GM18498 (cell line): ENCODE measurements around the gene SURF4.

ENCODE experiments used
- ATAC-seq: cut with Tn5 transposase; IDR thresholded peaks from one replicate; pipeline ENCODE4 v1.9.1; 2021; ENCODE audit warnings: mild to moderate bottlenecking, moderate library complexity; ENCODE audit not compliant: unreplicated experiment

Gene SURF4

DNA sequence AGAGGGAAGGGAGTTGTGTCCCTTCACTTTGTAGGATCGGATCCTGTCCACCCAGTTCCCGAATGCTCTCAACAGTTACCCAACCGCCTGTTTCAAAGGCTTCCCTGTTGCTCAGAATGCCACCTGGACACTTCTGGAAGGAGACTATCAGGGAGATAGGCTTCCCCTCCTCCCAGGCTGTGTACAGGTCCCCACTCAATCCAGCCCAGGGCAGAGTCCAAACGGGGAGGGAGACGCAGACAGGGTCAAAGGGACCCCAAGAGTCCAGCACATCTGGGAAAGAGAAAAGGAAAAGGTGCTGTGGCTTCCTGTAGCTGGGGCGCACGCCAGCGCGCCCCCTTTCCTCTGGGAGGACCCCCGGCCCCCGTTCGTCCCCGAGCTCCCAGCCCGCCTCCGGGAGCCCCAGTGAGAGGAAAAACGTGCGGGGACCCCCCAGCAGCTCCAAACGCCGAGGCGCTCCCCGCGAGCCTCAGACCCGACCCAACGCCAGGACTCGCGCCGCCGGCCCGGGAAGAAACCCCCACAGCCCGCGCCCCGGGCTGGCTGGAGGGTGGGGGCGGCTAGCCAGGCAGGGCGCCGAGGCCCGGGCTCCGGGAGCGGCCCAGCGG is 640 bp downstream of the SURF4 start:
- peak; percentile 26 for ATAC-seq

DNA sequence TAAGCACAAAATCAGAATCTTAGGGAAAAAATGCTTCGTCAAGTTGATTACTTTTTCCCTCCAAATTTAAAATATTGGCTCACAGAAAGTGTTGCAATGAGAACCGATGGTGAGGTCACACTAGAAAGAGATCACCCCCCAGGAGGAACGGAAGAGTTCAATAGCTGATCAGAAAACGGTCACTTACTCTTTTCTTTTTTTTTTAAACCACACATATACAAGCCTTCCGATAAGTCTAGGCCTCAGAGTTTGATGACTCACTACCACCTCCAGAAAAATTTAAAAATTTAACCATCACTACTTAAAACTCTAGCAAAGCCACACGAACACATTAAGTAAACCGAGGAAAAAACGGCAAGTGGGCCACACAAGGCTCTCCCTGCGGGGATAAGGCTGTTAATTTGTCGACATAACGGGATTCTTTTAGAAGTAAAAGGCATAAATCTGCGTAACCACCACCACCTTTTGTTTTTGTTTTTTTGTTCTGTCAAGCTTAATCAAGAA is 1.2 kb downstream of the SURF4 start:
- no peak for ATAC-seq

DNA sequence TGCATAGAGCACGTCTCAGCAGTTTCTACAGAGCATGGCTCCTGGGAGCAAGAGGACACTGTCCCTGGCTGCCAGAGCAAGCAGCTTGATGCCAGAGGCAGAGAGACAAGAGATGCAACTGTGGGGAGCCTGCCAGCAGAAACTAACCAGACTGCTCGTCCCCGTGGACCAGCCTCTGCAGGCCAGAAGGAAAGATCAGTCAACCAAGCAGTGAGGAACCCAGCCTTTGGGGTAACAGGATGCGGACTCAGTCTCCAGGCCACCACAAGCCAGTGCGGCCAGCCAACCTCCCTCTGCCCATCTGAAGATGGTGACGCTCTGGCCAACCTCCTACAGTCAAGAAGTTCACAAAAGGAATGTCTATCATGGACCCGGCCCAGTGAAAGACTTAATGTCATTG is 3.7 kb downstream of the SURF4 start:
- no peak for ATAC-seq

DNA sequence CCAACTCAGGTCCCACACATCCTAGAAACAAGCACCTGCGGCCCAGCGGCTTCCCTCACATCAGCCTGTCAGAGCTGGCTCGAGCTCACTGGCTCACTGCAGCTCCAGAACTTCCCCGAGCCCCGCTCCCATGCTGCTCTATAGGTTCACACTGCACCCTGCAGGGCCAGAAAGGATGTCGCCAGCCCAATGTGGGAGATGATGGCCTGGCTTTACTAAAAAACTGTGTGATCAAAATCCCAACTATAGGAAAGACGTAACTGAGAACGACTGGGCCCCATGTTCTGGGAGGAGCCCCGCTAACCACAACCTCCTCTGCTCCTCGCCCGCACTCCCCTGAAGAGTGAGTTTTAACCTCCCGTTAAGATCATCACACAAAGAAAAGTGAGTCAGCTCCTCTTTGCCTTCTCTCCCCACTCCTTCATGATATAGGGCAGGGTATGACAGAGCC is 4.6 kb downstream of the SURF4 start:
- ATAC-seq, result no peak

DNA sequence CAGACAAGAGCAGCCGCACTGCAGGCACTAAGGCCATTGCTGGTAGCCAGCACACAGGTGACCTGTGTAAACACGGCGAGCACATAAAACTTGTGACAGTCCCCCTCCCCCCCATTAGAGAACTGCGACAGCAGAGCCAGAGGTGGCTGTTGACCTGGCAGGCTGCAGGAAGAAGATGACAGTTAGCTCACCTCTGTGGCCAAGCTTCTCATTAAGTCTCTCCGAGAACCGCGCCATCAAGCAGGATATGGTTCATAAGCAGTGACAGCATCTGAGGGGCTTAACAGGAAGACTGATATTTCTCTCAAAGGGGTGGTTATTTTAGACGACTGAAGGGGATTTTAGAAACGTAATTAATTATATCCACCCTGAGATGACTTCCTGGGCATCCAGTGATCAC is 5.2 kb downstream of the SURF4 start:
- no peak for ATAC-seq

DNA sequence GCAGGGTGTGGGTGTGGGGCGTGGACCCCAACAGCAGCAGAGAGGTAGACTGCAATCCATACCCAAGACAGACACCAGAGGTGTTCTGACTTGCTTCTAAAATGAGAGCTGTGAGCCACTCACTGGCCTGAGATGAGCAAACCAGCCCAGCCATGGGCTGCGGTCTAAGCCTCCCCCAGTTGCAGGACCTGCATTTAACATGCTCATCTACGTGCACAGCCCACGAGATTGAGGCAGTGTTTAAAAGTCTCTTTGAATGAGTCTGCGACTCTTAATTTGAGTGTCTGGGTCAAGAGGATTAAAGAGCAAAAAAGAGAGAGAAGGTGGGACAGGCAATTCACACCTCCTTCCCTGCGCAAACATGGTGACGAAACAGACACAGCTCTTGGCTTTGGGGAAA is 5.9 kb downstream of the SURF4 start:
- no peak for ATAC-seq

DNA sequence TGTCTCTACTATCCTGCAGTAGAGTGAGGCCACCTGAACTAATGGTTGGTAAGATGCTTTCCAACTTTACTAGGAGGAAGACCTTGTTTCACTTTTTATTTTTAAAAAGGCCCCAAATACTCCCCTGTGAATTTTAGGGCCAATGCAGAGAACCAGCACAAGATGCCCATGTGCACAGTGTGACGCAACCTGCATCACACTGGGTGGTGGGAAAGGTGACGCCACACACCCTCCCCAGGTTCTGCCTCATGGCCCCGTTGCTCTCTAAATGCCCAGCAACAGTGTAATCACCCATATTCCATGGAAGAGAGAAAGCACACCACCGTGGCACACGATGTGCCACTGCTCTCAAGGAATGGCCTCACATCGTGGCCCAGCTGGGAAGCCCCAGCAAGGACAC is 6.4 kb downstream of the SURF4 start:
- no peak for ATAC-seq

DNA sequence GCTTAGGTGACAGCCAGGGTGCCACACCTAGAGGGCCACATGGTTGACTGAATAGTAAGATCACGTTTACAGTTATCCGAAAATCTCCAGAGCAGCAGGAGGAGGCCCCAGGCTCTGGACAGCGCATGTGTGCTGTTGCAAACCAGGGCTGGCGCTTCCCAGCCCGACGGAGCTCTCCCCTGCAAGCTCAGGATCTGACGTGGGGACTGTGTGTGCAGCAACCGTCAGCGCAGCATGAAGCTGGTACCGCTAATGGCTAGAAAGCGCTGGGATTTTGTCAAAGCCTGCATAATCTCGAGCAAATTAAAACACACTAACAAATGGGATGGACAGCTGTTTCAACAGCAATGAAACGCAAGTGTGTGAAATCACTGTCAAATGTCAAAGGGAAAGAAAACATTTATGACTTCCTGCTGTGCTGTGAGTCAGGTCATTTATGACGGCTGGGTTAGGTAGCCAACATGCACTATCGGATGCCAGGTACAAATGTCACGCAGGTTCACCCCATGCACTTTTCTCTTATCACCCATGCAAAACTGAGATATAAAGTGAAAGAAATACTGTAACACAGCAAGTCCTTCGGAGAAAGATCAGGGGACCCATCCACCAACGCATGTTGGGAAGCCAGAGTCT is 7.5 kb downstream of the SURF4 start:
- ATAC-seq, result no peak

DNA sequence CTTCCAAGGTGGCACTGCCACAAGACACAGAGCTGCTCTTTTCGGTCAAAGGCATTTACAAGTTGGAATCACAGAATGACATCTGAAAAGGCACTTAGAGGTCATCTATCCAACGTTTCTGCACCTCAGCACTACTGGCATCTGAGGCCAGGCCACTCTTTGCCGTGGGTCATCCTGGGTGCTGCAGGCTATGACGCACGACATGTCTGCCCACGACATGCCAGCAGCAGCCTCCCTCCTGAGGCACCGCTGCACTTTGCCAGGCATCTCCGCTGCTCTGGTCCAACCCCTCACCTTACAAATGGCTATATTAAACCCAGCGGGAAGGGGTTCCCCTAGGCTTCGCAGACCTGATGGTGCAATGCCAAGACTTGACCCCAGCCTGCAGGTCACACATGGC is 8.1 kb downstream of the SURF4 start:
- no peak for ATAC-seq

DNA sequence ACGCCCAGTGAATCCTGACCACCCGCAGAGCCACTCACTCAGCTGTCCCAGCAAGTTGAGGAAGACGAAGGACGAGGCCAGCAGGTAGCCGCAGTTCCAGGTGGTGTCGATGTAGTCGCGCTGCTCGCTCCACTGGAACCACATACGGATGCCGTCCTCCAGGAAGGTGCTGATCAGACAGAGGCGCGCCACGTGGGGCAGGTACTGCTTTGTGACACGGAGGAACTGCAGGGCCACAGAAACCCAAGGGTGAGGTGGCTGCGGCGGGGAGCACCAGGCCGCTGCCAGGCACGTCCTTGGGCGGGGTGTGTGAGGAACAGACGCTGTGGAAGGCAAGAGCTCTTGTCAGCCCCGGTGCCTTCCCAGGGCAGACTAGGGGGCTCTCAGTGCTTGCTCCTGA is 8.6 kb downstream of the SURF4 start:
- ATAC-seq, result no peak

DNA sequence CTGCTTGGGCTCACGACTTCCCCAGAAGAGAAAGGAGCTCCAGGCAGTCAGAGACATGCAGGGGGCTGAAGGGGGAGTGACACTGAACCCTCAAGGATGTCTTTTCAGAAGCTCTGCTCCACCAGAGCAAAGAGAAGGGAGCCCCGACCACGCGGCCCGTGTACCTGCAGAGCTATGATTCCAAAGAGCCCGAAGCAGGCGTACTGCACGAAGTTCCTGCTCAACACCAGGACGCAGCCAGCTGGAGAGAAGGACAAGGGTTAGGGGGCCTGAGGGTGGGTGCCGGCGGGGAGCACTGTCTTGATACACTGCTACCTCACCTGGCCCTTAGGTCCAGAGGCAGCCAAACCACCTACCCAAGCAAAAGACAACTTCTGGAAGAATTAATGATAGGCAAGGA is 9.4 kb downstream of the SURF4 start:
- ATAC-seq, result no peak

DNA sequence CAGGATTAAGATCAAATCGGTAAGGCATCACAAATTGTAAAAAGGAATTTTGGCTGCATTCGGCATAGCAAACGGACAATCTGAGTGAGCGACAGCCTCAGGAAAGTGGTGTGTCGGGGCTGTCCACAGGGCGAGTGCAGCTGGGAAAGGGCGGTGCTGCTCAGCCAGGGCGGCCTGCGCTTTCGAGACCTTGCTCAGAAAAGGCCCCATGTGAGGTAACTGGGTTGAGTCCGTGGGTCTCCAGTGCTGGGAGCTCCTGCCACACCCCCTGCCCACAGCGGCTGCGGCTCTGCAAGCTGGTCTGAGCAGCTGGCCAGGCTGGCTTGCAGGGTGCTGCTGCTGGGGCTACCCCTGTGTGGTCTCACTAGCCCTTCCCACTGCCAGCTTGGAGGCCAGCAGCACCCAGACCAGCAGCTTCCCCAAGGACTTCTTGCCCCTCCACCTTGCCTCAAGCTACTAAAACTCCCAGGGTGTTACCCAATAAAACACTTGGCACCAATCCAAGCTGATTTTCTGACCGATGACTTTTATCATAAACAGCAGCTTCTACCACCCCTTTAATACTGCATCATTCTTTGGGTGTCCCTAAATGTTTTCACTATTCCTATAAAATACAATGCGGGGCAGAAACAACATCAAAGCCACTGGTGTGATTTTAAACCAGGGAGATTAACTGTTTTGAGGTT is 13.4 kb downstream of the SURF4 start:
- no peak for ATAC-seq

DNA sequence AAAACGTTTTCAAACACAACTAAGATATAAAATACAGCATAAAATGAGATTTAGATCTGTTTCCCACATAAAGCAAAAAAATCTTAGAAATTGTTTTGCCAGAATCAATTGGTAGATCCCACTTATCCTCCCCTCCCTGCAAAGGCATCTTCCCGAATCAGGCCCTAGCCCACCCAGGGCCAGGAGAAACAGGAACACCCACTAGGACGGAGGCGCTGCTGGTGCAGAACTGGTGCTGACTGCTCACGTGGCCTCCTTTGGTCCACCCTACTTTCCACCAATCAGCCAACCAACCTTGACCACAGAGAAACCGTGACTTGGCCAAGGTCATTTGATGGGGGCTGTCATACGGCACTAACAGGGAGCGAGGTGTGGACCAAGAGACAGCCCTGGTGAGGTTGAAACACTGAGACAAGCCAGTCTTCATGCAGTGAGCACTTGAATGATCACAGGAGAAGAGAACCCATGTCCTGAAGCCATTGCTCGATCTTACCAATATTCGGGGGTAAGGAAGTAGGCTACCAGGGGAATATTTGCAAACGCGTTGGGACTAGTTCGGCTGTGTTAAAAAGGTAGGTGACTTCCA is 14.3 kb downstream of the SURF4 start:
- ATAC-seq, result no peak

DNA sequence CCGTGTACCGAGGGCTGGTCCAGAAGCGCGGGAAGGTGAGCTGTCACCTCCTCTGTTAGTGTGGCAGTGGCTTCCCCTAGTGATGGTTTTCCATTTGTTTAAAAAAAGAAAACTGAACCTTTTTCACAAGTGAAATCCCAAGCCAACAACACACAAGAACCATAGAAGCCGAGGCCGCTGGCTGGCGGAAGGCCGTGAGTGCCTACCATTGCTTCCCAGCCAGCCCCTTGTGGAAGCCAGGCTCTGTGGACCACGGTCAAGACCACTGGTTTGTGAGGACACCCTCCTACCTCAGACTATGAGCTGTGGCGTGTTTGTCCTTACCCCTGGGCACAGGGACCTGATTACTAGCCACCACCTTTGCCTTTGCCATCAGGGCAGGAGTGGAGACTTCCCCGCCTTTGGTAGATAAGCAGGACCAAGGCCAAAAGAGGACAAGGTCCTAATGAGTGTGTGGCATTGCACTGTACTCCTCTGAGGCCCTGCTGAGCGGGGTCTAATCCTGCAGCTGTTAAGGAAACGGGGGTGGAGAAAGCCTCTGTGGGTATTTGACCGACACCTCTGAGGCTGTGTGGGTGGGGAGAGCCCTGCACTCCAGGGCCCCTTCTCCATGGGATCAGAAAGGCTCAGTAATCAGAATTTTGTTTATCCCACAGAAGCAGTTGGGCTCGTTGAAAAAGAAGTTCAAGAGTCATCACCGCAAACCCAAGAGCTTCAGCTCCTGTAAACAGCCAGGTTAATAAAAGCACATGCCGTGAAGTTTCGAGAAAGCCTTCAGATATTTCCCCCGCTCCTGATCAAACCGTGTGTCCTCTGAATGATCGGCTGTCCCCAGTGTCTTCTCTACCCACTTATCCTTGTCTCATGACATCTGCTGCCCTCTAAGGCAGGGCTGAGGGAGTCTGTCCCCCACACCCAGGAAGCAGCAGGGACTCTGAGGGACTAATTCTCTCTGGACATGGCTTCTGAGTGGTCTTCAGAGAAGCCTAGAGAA is 15.2 kb downstream of the SURF4 start:
- no peak for ATAC-seq

DNA sequence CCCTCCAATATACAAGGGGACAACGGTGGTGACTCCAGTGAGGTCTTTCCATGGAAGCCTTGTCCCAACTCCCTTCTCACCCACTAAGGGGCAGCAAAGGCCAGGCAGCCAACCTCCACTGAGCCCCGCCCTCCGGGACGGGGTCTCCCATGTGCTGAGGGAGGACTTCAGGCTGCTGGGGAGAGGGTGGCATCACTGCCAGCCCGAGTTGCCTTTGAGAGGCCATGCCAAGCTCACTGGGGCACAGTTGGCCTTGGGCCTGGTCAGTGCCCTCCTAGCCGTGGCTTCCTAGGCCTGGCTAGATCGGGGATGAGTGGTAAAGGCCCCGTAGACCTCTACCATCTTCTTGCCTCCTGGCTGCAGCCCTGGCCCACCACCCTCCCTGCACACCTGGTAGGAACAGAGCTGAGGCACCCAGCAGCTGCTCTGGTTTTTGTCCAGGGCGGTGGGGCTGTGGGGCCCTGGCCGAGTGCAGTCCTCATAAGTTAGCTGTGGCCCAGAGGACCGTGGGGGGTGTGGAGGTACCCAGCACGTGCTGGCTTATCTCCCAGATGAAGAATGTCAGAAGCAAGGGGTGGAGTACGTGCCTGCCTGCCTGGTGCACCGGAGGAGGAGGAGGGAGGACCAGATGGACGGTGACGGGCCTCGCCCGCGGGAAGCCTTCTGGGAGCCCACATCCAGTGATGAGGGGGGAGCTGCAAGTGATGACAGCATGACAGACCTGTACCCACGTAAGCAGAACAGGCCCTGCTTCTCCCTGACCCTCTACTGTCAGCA is 16.3 kb downstream of the SURF4 start:
- ATAC-seq, result no peak

DNA sequence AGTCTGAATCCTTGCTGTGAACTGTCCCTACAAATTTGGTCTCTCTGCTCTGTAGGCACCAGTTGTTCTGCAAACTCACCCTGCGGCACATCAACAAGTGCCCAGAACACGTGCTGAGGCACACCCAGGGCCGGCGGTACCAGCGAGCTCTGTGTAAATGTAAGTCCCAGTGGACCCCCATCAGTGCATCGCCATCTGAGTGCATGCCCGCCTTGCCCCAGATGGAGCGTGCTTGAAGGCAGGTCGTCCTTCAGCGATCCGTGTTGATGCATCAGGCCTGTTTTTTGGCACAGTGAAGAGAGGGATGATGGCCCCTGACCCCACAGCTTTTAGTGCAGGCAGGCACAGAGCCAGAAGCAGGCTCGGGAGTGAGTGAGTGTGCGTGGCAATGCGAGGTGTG is 18.2 kb downstream of the SURF4 start:
- no peak for ATAC-seq

DNA sequence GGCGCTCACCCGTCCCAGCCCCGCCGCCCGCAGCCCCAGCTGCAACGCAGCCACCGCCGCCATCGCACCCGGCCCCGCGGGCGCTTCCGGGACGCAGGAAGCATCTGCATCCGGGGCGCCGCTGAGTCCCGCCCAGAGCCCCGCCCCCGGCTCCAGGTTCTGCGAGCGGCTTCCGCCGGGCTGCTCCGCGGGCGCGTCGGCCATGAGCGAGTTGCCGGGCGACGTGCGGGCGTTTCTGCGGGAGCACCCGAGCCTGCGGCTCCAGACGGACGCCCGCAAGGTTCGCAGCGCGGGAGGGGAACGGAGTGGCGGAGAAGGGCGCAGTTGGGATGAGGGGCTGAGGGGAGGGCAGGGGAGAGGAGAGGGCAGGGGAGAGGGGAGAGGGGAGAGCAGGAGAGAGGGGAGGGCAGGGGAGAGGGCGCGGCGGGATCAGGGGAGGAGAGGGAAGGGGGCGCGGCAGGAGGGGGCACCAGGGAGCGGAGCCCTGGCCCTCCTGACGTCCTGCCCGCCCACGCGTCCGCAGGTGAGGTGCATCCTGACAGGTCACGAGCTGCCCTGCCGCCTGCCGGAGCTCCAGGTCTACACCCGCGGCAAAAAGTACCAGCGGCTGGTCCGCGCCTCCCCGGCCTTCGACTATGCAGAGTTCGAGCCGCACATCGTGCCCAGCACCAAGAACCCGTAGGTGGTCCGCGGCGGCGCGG is 19.3 kb downstream of the SURF4 start, which contains the start of the genes SURF1 and SURF2:
Gene SURF1, minus strand, starts transcription at position 97 of the 701 bp plus-strand sequence. Its CDS starts 34 bp downstream, at position 63.
Gene SURF2, plus strand, starts transcription at position 160 of the 701 bp plus-strand sequence. Its CDS starts 43 bp downstream, at position 203.
- ATAC-seq, result peak; percentile 71

DNA sequence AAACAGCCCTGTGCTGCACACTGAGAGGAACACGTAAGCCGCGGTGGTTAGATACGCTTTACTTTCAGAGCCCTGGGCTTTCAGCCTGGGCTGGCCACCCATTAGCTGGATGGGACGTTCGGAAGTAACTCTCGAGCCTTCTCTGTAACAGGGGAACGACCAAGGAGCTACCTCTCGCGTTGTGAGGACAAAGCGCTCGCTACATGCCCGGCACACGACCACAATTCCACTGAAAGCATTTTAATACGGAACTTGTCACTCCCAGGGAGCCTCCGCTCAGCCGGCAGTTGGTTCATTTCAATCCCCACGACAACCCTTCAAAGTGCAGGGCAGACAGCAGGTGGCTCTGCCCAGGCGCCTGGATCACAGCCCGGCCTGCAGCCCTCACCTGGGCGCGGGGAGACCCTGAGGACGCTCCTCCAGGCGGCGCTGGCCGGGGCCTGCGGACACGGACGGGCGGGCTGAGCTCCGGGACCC is 19.9 kb downstream of the SURF4 start:
- ATAC-seq, result peak; percentile 32

DNA sequence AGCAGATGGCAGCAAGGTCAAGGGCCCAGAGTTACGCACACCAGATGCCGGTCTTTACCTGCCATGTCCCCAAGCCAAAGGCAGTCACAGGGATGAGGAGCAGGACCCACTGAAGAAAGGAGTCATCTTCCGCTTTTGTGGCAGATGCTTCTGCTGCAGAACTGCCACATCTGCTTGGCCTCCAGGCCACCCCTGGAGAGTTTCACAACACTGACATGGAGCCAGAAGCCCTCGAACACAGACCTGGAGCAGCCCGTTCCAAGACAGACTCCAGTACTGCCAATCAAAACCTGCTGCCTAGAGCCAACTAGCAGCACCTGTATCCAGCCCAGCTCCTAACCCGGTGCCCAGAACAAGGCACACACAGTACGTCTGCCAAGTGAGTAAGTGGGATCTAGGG is 21.1 kb downstream of the SURF4 start:
- no peak for ATAC-seq
